HG03095 (cell line): Measurements from ENCODE around the gene OR10K1.

Source experiments
- ATAC-seq: cut with Tn5 transposase; IDR thresholded peaks from one replicate; pipeline ENCODE4 v1.9.1; 2021; ENCODE audit warnings: moderate library complexity; ENCODE audit not compliant: unreplicated experiment

OR10K1 gene

GRCh38 chr1:158516966-158517365, 55.3 kb downstream of the OR10K1 start:
- no peak for ATAC-seq
